ENCODE results near the gene GSE1.

GSE1 gene

GRCh38 chr16:85722128-85722893 lies 109.2 kb downstream of the GSE1 start:
- no peak for DNase-seq (ENCODE audit: low read depth in 2 of 2)

GRCh38 chr16:85724126-85724879 lies 111.2 kb downstream of the GSE1 start:
- no peak for DNase-seq (ENCODE audit: low read depth in 2 of 2)

- no peak for DNase-seq (ENCODE audit: low read depth in 2 of 2)
Measured at GRCh38 chr16:85724936-85725335, 111.8 kb downstream of the GSE1 start.

Measured in stimulated activated CD8-positive, alpha-beta memory T cell treated with anti-CD3 and anti-CD28 coated beads, Interleukin-2, amount 100 ng/mL, for 1 hour (primary cell).